Stimulated activated CD4-positive, alpha-beta T cell treated with anti-CD3 and anti-CD28 coated beads, TNF-alpha, amount 100 ng/mL, for 4 hours (primary cell): ENCODE results near the gene ST8SIA5.

Experiments
- DNase-seq, 3 experiments: peaks; one replicate each; pipeline ENCODE4 v3.0.0-alpha.2; 2020; ENCODE audit warnings: low read depth in 3 of 3

ST8SIA5 gene

DNA sequence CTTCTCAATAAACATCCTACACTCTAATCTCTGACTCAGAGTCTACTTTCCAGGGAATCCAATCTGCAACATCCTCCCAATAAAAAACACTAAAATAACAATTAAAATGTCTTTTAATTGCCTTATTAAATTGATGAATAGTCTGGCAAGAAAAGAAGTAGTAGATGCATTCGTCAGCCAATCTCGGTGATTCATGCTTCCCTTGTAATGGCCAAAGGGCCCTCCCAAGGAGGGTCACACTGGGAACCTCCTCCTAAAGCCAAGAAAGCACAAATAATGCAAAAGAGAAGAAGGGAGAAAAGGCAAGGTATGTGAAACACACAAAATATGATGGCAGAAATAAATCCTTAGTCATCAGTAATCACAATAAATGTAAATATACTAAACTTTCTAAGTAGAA lies 16.8 kb downstream of the ST8SIA5 start:
- no peak for DNase-seq

- no peak for DNase-seq
These were observed 18.4 kb downstream of the ST8SIA5 start for GRCh38 chr18:46738491-46738890.

DNA sequence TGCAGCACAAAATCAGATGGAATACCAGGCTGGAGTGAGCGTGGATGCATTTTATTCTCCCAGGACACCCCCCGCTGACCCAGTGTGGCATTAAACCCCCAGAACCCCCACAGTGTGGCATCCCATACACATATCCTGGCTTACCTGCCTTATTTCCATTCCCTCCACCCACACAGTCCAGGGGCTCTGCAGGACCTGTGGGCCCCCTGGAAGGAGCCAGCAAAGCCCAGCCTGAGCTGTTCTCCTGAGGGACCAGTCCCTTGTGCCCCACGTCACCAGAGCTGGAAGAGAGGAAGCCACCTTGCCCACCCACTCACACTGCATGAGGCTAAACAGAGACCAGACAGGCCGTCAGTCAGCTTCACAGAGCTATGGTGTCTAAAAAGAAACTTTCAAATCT lies 20.1 kb downstream of the ST8SIA5 start:
- no peak for DNase-seq

DNA sequence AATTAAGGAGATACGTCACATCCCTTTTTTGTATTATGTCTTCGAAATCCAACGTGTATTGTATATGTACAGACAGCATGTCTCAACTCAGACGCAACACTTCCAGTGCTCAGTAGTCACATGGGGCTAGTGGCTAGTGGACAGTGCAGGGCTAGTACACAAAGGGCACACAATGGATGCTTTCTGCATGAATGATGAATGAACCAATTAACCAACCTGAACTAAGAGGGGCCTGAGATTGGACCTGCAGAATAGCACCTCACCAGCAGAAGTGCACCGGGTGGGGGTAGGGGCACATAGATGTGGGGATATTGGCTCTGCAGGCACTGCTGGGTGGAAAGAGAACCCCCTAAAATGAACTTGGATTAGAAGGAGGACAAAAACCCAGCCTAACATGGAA lies 20.7 kb downstream of the ST8SIA5 start:
- DNase-seq: no peak

DNA sequence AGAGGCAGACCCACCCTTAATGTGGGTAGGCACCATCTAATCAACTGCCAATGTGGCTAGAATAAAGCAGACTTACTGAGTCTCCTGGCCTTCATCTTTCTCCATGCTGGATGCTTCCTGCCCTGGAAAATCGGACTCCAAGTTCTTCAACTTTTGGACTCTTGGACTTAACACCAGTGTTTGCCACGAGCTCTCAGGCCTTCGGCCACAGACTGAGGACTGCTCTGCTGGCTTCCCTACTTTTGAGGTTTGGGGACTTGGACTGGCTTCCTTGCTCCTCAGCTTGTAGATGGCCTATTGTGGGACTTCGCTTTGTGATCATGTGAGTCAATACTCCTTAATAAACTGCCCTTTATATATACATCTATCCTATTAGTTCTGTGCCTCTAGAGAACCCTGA lies 21.9 kb downstream of the ST8SIA5 start:
- DNase-seq: no peak

DNA sequence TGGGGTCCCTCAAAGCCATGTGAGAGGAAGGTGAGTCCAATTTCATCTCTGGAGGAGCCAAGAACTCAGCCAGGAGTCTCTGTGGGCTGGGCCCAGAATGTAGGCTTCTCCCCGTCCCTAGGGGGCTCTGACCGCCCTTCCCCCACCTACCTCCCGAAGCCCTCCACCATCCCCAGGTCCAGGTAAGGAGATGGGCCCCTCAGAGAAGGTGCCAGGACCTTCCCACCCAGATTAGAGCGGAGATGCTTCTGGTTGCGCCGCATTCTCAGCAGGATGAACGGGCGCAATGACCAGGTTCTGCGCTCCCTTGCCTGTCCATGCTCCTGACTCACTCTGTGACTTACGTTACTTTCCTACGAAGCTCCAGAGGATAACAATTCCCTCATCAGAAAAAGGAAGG lies 23.0 kb downstream of the ST8SIA5 start:
- no peak for DNase-seq

DNA sequence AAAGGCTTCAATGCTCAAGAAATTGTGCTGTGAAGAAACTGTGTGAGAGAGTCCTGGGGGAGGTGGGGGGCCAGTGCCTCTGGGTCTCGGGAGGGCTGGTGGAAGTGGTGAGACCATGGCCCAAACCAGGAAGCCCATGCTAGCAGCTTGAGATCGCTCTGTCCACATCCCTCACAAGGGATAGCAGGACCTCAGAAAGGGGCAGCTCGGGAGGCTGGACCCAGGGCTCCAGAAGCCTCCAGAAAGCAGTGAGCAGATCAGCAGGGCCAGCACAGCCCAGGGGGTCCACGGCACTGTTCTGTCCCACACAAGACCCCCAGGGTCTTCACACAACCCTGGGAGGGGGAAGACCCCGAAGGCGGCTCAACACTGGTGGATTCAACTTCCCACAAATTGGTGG lies 24.1 kb downstream of the ST8SIA5 start:
- DNase-seq: no peak

GRCh38 chr18:46732201-46732600 lies 24.7 kb downstream of the ST8SIA5 start:
- no peak for DNase-seq

DNA sequence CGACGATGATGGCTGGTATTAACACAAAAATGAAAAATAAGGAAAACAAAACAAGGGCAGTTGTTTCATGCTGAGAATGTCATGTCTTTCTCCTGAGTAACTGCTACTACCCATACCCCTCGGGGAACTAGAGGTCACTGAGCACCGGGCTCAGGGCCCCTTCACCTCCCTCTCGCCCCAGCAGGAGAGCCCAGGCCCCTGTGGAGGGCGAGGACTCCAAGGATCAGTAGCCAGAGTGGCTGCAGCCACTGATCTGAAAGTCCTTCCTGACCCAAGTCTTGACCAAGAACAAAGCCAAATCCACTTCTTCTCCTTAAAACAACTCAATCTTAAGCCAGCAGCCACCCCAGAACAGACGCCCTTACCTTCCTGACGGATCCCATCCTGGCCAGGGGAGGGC lies 25.5 kb downstream of the ST8SIA5 start:
- no peak for DNase-seq

- no peak for DNase-seq
These were observed 28.5 kb downstream of the ST8SIA5 start for GRCh38 chr18:46728219-46728930.

- no peak for DNase-seq
These were observed 29.7 kb downstream of the ST8SIA5 start for GRCh38 chr18:46727177-46727576.

- no peak for DNase-seq
These were observed 31.5 kb downstream of the ST8SIA5 start for GRCh38 chr18:46725310-46725709.

DNA sequence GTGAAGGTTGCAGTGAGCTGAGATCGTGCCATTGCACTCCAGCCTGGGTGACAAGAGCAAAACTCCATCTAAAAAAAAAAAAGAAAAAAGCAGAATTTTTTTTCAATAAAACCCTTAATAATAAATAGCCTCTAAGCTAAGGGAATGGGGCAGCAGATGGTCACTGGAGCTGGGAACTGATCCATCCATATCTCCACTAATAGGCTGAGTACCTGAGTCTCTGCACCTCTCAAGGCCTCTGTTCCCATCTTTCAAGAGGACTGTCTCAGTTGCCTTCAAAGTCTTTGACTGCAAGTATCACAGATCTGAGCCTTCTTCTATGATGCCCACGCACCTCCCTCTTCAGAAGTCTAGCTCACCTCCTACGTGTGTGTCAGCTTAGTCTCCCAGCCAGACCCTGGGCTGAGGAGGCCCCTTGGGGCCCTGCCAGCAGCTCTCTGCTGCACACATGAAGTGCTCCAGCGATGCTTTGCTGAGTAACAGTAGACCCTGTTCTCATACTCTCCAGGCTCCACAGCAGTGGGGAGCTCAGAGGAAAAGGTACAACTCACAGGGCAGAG lies 32.9 kb downstream of the ST8SIA5 start:
- no peak for DNase-seq

DNA sequence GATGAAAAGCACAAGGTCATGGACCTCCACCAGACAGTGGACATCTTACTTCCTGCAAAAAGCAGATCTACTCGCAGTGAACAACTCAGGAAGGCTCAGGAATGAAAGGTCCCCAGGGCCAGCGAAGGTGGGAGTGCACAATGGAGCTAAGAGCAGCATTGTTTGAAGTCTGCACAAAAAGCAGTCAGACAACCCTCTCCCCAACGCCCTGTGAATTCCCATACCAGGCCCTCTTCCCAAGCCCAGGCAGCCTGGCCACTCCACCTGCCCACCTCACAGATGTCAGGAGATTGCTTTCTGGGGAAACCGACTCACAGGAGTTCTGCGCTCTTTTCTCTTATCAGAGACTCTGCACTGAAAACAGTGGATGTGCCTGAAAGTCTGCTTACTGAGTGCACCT lies 34.8 kb downstream of the ST8SIA5 start:
- DNase-seq: no peak

DNA sequence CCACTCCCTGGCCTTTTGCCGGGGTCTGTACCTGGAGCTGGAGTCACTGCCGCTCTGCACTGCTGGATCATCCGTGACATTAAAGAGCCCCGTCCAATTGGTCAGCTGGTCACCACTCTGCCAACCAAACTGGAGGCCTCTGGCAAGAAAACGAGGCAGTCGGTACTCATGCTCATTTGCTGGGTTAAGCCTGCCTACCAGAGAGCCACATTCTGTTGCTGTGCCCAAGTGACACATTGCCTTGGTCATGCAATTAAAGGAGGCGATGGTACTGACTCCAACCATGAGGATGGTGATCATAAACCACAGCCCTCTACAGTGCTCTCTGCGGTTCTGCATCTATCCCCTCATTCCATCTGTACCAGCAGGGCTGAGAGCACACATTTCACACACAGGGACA lies 35.5 kb downstream of the ST8SIA5 start:
- DNase-seq: no peak

- DNase-seq: no peak
These were observed 36.3 kb downstream of the ST8SIA5 start for GRCh38 chr18:46720521-46720920.

DNA sequence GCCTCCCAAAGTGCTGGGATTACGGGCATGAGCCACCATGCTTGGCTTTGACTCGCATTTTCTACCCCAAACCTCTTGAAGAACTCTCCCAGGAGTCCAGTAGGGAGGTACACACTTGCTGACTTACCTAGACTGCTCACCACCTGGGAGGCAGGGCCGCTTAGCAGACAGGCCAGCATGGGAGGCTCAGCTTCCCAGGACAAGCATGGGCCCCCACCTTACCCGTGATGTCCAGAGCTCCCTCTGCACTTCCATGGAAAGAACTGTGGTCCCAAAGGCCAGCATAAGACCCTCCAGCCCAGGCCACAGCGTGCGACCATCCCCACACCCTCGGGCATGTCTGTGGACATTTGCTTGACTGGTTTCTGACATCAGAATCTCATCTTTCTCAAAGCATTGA lies 36.8 kb downstream of the ST8SIA5 start:
- no peak for DNase-seq

DNA sequence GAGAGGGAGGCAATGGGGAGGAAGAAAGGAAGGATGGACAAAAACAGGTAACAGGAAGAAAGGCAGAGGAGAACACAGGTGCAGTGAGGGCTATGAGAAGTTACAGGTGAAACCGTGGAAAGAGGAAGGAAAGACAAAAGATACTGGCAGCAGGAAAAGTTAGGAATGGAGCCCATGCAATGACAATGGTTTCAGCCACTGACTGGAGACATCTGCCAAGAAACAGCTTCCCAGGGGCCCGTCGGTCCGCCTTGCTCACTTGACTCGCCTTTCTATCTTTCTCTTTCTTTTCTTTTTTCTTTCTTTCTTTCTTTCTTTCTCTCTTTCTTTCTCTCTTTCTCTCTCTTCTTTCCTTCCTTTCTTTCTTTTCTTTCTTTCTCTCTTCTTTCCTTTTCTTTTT lies 37.5 kb downstream of the ST8SIA5 start:
- no peak for DNase-seq

DNA sequence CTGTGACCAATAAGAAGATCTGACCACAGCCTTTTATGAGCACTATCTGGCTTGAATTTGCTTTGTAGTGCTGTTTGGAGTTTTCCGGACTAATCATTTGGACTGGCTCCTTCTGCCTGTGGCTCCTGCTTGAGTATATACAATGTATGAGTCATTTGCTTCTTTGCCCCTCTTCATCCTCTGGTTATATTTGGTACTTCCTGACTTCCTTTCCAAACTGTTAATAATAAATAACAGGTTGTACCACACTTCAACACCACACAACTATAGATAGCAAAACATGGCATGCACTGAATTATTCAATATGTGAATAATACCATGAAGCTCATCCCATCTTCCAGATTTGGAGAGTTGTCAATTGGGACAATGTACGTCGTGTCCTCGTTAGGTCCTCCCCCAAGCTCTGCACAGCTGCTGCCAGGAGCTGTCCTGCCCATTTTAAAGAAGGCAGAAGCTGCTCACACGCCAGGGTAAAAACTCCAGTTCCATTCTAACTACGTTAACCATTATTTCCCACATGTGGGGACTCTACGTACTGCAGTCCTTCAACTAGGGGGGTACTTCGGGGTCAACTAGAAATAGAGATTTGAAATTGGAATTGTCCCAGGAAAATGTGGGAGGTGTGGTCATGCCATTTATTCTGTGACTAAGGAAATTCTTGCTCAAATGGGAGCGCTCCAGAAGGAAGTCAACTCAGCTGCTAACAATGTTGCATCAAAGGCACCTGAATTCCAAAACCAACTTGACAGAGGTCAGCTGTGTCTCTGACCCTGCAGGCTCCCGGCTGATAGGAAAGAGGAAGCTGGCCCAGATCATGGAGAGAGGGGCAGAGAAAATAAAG lies 38.1 kb downstream of the ST8SIA5 start:
- DNase-seq: no peak

DNA sequence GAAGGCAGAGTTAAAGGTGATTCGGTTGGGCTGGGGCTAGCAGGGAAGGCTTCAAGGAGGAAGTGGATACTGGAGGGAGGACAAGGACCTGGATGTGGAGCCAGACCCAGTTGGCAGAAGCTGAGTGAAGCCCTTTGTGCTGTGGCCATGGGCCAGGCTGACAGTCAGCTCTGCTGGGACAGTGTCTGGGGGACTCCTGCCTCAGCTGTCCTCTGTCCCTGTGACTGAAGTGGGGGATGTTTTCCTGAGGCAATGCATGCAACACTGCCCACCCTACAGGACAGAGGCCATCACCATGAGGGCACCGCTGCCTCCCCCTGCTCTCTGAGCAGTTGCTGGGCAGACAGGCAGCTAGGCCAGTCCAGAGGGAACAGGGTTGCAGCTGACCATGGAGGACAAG lies 40.0 kb downstream of the ST8SIA5 start:
- no peak for DNase-seq

DNA sequence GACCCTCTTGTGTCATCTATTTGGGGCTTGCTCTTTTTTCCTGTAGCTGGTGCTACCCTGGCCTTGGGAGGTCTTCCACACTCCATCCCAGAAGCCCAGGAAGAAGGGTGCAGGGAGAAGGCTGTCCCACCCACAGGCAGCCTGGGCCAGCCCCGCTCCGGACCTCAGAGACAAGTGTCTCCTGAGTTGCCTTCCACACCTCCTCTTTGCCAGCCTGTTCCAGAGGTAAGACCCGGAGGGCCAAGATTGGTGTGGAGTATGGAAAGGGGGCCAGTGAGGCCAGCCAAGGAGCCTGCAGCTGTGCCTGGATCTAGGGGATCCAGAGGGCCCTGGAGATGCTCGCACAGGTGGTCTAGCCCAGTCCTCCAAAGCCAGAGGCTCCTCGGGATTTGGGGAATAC lies 40.5 kb downstream of the ST8SIA5 start:
- no peak for DNase-seq

DNA sequence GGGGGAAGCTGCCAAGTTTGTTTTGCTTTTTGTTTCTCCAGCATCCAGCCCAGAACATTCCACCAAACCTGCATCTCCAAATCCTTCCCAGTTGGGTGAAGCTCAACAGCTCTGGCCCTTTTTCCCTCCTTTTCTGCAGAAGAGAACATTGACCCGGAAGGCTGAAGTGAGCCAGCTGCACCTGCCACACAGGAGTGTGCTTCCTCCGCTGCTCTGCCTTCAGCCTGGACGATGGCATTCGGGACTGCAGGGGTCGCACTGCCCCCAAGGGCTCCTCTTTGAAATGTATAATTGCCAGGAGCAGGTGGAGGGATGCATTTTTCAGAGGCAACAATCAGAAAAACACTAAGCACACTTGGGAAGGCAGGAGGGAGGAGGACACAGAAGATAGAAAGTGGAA lies 41.8 kb downstream of the ST8SIA5 start:
- DNase-seq: no peak

GRCh38 chr18:46712406-46712805 lies 44.4 kb downstream of the ST8SIA5 start:
- no peak for DNase-seq
